ENCODE results near the gene VN1R5.
A peak's percentile ranks its signal among the peaks of the same experiment; 100 is the strongest.

VN1R5 gene

DNA sequence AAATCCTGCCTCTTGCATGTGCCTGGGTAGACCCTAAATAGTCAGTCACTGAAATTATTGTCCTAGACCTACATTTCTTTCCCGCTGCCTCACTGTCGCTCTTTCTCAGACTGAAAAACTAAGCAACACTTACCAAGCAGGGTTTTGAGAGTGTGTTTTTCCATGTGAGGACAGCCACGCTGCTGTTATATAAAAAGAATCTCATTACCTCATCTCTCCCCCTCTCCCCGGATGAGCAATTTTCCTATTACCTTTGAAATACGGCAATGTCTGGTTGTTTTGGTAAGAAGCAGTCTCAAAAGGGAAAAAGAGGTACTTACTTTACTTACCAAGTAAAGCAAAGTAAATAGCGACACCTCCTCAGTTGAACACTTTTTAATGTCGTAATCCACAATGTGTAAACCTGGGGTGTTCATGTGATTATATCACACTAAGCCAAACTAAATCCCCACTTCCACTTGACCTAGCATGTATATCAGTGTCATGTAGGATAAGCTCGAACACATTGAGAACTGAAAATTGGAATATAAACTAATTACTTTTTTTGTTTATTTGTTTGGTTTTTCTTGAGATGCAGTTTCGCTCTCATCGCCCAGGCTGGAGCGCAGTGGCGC, 12.2 kb upstream of the VN1R5 start:
- no peak for DNase-seq (ENCODE audit: low read depth)
- H3K4me3 ChIP-seq (replicated peaks; ENCODE audit: low read depth, low read length): no peak overlapping the region
- TF ChIP-seq, protein P1, sequence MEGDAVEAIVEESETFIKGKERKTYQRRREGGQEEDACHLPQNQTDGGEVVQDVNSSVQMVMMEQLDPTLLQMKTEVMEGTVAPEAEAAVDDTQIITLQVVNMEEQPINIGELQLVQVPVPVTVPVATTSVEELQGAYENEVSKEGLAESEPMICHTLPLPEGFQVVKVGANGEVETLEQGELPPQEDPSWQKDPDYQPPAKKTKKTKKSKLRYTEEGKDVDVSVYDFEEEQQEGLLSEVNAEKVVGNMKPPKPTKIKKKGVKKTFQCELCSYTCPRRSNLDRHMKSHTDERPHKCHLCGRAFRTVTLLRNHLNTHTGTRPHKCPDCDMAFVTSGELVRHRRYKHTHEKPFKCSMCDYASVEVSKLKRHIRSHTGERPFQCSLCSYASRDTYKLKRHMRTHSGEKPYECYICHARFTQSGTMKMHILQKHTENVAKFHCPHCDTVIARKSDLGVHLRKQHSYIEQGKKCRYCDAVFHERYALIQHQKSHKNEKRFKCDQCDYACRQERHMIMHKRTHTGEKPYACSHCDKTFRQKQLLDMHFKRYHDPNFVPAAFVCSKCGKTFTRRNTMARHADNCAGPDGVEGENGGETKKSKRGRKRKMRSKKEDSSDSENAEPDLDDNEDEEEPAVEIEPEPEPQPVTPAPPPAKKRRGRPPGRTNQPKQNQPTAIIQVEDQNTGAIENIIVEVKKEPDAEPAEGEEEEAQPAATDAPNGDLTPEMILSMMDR (IDR thresholded peaks at IDR 0.05; ENCODE audit: low read length, missing control alignments): no peak

DNA sequence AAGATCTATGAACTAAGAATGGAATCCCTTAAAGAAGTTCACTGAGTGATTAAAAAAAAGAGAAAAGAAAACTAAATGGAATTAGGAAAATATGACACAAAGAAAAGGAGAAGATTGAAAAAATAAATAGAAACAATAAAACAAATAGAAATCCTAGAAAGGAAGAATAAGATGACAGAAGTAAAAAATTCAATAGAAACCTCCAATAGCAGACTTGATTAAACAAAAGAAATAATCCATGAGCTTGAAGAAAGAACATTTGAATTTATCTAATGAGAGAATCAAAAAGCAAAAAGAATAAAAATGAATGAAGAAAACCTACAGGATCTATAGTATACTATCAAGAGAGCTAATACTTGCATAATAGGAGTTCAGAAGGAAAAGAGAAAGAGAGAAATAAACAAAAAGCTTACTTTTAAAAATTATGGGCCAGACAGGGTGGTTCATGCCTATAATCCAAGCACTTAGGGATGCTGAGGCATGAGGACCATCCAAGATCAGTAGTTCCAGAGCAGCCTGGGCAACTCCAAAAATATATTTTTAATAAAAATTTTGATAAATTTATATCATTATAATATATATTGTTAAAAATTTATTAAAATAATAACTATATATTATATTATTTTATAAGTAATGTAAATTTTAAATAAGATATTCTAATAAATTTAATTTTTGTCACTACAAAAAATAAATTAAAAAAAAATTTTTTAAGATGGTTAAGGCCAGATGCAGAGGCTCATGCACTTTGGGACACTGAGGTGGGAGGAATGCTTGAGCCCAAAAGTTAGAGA, 9.4 kb upstream of the VN1R5 start:
- no peak for DNase-seq (ENCODE audit: low read depth)
- TF ChIP-seq, protein P1 (IDR thresholded peaks at IDR 0.05; ENCODE audit: low read length, missing control alignments): no peak
- H3K4me3 ChIP-seq (replicated peaks; ENCODE audit: low read depth, low read length): no peak overlapping the region

DNA sequence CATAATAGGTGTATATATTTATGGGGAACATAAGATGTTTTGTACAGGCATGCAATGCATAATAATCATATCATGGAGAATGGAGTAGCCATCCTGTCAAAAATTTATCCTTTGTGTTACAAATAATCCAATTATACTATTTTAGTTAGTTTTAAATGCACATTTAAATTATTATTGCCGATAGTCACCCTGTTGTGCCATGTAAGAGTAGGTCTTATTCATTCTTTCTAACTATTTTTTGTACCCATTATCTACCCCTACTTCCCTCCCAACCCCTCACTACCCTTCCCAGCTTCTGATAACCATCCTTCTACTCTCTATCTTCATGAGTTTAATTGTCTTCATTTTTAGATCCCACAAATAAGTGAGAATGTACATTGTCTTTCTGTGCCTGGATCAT, 8.3 kb upstream of the VN1R5 start:
- no peak for DNase-seq (ENCODE audit: low read depth)
- TF ChIP-seq, protein P1 (IDR thresholded peaks at IDR 0.05; ENCODE audit: low read length, missing control alignments): no peak
- H3K4me3 ChIP-seq (replicated peaks; ENCODE audit: low read depth, low read length): no peak overlapping the region

DNA sequence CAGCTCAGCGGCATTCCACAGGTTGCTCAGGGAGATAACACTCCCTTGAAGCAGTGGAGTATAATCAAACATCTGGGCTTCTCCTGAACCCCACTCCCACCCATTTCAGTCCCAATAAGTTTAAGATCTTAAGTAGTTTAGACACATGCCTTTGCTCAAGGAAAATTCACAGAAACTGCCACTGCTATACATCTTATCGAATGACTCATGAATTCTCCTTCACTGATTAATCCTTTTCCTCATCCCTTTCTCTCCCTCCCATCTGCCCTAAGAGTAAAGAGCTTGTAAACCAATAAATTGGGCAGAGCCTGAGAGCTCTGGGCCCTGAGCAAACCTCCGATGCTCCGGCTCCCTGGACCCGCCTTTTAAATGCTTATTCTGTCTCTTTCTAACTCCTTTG, 10.2 kb downstream of the VN1R5 start:
- DNase-seq (ENCODE audit: low read depth): peak; percentile 7
- TF ChIP-seq, protein P1 (IDR thresholded peaks at IDR 0.05; ENCODE audit: low read length, missing control alignments): no peak
- no peak overlapping the region for H3K4me3 ChIP-seq (replicated peaks; ENCODE audit: low read depth, low read length)

DNA sequence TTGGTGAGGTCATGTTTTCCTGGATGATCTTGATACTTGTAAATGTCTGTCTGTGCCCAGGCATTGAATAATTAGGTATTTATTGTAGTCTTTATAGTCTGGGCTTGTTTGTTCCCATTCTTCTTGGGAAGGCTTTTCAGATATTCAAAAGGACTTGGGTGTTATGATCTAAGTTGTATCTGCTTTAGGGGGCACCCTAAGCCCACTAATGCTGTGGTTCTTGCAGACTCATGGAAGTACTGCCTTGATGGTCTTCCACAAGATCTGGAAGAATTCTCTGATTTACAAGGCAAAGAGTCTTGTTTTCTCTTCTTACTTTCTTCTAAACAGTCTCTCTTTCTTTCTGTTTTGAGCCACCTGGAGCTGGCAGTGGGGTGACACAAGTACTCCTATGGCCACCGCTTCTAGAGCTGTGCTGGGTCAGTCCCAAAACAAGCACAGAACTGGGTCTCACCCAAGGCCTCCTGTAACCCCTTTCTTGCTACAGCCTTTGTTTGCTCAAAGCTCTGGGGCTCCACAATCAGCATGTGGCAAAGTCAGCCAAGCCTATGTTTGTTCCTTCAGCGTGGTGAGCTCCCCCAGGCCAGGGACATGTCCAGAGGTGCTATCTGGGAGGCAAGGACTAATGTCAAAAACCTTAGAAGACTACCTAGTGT, 12.6 kb downstream of the VN1R5 start:
- TF ChIP-seq, protein P1 (IDR thresholded peaks at IDR 0.05; ENCODE audit: low read length, missing control alignments): no peak

DNA sequence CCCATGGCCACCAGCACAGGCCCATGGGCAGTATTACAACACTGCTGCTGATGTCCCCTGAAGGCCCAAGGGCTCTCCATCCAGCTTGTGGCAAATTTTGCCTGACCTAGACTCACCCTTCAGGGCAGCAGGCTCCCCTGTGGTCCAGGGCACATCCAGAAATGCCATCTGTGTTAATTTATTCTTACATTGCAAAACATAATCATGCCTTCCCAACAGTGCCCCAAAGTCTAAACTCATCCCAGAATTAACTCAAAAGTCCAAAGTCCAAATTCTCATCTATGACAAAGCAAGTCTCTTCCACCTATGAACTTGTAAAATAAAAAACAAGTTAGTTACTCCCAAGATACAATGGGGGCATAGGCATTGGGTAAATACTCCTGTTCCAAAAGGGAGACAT, 13.3 kb downstream of the VN1R5 start:
- no peak overlapping the region for H3K4me3 ChIP-seq (replicated peaks; ENCODE audit: low read depth, low read length)
- no peak for DNase-seq (ENCODE audit: low read depth)
- TF ChIP-seq, protein P1 (IDR thresholded peaks at IDR 0.05; ENCODE audit: low read length, missing control alignments): no peak

More for the DNA sequence above, 12.6 kb downstream of the VN1R5 start:
- DNase-seq (ENCODE audit: low read depth): peak; percentile 25
- no peak overlapping the region for H3K4me3 ChIP-seq (replicated peaks; ENCODE audit: low read depth, low read length)
